ENCODE data around the gene APOA5.

APOA5 gene

DNA sequence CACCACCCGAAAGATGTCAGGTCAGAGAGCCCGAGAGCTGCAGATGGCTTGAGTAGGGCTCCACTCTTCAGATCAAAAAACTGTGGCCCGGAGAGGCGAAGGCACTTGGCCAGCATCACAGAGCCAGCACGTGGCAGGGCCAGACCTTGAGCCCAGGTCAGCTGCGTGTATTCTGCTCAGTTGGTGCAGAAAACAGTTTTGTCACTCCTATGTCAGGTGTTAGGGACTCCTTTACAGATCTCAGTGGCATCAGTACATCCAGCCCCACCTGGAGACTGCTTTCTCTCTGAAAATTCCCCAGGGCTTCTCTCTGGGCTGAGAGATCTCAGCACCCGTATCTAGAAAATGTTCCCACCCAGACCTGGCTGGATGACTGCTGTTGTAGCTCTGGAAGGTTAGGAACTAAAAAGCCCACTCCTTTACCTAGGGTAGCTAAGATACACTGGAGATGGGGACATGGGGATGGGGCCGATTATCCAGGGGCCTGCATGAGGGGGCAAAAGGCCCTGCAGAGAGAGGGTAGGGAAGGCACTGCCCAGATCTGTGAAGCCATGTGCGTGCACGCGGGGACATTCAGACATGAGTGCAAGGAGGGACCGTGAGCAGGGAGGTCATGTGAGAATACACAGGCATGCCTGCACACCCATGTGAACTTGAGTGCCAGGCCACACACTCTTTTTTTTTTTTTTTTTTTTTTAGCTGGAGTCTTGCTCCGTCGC is 42.3 kb upstream of the APOA5 start:
- no peaks in the 10 kb centered on the region for H3K9me3 ChIP-seq (ENCODE audit: low read length)
- H3K4me1 ChIP-seq (ENCODE audit: insufficient read depth, low read length), result peaks cover 6% of the 10 kb centered on the region
- no peaks in the 10 kb centered on the region for H3K27me3 ChIP-seq (ENCODE audit: control insufficient read depth in 1 of 2, insufficient read depth in 2 of 2, low read length in 2 of 2)
- H3K36me3 ChIP-seq (ENCODE audit: insufficient read depth, low read length), result no peaks in the 10 kb centered on the region
- H3K4me3 ChIP-seq (ENCODE audit: low read depth in 1 of 2, low read length in 2 of 2), result no peak overlapping the region
- H3K9ac ChIP-seq (ENCODE audit: low read length), result no peak overlapping the region
- no peak overlapping the region for H3K27ac ChIP-seq (ENCODE audit: low read depth, low read length)

GRCh38 chr11:116833491-116833815 is 41.8 kb upstream of the APOA5 start:
- no peaks in the 10 kb centered on the region for H3K9me3 ChIP-seq (ENCODE audit: low read length)
- H3K27ac ChIP-seq (ENCODE audit: low read depth, low read length), result no peak overlapping the region
- no peaks in the 10 kb centered on the region for H3K27me3 ChIP-seq (ENCODE audit: control insufficient read depth in 1 of 2, insufficient read depth in 2 of 2, low read length in 2 of 2)
- H3K36me3 ChIP-seq (ENCODE audit: insufficient read depth, low read length), result no peaks in the 10 kb centered on the region
- H3K4me1 ChIP-seq (ENCODE audit: insufficient read depth, low read length), result peaks cover 6% of the 10 kb centered on the region
- no peak overlapping the region for H3K4me3 ChIP-seq (ENCODE audit: low read depth in 1 of 2, low read length in 2 of 2)
- H3K9ac ChIP-seq (ENCODE audit: low read length), result no peak overlapping the region

DNA sequence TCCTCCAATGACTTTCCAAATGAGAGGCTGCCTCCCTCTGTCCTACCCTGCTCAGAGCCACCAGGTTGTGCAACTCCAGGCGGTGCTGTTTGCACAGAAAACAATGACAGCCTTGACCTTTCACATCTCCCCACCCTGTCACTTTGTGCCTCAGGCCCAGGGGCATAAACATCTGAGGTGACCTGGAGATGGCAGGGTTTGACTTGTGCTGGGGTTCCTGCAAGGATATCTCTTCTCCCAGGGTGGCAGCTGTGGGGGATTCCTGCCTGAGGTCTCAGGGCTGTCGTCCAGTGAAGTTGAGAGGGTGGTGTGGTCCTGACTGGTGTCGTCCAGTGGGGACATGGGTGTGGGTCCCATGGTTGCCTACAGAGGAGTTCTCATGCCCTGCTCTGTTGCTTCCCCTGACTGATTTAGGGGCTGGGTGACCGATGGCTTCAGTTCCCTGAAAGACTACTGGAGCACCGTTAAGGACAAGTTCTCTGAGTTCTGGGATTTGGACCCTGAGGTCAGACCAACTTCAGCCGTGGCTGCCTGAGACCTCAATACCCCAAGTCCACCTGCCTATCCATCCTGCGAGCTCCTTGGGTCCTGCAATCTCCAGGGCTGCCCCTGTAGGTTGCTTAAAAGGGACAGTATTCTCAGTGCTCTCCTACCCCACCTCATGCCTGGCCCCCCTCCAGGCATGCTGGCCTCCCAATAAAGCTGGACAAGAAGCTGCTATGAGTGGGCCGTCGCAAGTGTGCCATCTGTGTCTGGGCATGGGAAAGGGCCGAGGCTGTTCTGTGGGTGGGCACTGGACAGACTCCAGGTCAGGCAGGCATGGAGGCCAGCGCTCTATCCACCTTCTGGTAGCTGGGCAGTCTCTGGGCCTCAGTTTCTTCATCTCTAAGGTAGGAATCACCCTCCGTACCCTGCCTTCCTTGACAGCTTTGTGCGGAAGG is 40.9 kb upstream of the APOA5 start:
- Histone ChIP-seq H3K9ac (ENCODE audit: low read length) (no peak overlapping the region), H3K27me3 (ENCODE audit: control insufficient read depth in 1 of 2, insufficient read depth in 2 of 2, low read length in 2 of 2) (no peaks in the 10 kb centered on the region), H3K4me3 (ENCODE audit: low read depth in 1 of 2, low read length in 2 of 2) (no peak overlapping the region), H3K9me3 (ENCODE audit: low read length) (no peaks in the 10 kb centered on the region), H3K4me1 (ENCODE audit: insufficient read depth, low read length) (peaks cover 6% of the 10 kb centered on the region), H3K27ac (ENCODE audit: low read depth, low read length) (no peak overlapping the region), H3K36me3 (ENCODE audit: insufficient read depth, low read length) (no peaks in the 10 kb centered on the region)

DNA sequence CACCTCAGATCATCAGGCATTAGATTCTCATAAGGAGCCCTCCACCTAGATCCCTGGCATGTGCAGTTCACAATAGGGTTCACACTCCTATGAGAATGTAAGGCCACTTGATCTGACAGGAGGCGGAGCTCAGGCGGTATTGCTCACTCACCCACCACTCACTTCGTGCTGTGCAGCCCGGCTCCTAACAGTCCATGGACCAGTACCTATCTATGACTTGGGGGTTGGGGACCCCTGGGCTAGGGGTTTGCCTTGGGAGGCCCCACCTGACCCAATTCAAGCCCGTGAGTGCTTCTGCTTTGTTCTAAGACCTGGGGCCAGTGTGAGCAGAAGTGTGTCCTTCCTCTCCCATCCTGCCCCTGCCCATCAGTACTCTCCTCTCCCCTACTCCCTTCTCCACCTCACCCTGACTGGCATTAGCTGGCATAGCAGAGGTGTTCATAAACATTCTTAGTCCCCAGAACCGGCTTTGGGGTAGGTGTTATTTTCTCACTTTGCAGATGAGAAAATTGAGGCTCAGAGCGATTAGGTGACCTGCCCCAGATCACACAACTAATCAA is 40.2 kb upstream of the APOA5 start:
- Histone ChIP-seq H3K36me3 (ENCODE audit: insufficient read depth, low read length) (no peaks in the 10 kb centered on the region), H3K4me1 (ENCODE audit: insufficient read depth, low read length) (peaks cover 6% of the 10 kb centered on the region), H3K4me3 (ENCODE audit: low read depth in 1 of 2, low read length in 2 of 2) (no peak overlapping the region), H3K27ac (ENCODE audit: low read depth, low read length) (no peak overlapping the region), H3K9me3 (ENCODE audit: low read length) (no peaks in the 10 kb centered on the region), H3K9ac (ENCODE audit: low read length) (no peak overlapping the region), H3K27me3 (ENCODE audit: control insufficient read depth in 1 of 2, insufficient read depth in 2 of 2, low read length in 2 of 2) (no peaks in the 10 kb centered on the region)

- no peak overlapping the region for H3K4me3 ChIP-seq (ENCODE audit: low read depth in 1 of 2, low read length in 2 of 2)
- H3K27ac ChIP-seq (ENCODE audit: low read depth, low read length), result no peak overlapping the region
- no peak overlapping the region for H3K9ac ChIP-seq (ENCODE audit: low read length)
- H3K36me3 ChIP-seq (ENCODE audit: insufficient read depth, low read length), result no peaks in the 10 kb centered on the region
- no peaks in the 10 kb centered on the region for H3K27me3 ChIP-seq (ENCODE audit: control insufficient read depth in 1 of 2, insufficient read depth in 2 of 2, low read length in 2 of 2)
- H3K9me3 ChIP-seq (ENCODE audit: low read length), result no peaks in the 10 kb centered on the region
- peaks cover 4% of the 10 kb centered on the region for H3K4me1 ChIP-seq (ENCODE audit: insufficient read depth, low read length)
Measured at GRCh38 chr11:116830184-116830912, 38.7 kb upstream of the APOA5 start.

DNA sequence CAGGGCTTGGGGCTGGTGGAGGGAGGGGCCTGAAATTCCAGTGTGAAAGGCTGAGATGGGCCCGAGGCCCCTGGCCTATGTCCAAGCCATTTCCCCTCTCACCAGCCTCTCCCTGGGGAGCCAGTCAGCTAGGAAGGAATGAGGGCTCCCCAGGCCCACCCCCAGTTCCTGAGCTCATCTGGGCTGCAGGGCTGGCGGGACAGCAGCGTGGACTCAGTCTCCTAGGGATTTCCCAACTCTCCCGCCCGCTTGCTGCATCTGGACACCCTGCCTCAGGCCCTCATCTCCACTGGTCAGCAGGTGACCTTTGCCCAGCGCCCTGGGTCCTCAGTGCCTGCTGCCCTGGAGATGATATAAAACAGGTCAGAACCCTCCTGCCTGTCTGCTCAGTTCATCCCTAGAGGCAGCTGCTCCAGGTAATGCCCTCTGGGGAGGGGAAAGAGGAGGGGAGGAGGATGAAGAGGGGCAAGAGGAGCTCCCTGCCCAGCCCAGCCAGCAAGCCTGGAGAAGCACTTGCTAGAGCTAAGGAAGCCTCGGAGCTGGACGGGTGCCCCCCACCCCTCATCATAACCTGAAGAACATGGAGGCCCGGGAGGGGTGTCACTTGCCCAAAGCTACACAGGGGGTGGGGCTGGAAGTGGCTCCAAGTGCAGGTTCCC is 38.0 kb upstream of the APOA5 start, which contains the start of gene APOC3:
Gene APOC3, plus strand, starts transcription at position 383 of the 659 bp plus-strand sequence. CDS start 676 bp downstream, outside the sequence.
- Histone ChIP-seq H3K9me3 (ENCODE audit: low read length) (no peaks in the 10 kb centered on the region), H3K4me1 (ENCODE audit: insufficient read depth, low read length) (no peaks in the 10 kb centered on the region), H3K27me3 (ENCODE audit: control insufficient read depth in 1 of 2, insufficient read depth in 2 of 2, low read length in 2 of 2) (no peaks in the 10 kb centered on the region), H3K27ac (ENCODE audit: low read depth, low read length) (no peak within 1 kb of the TSS), H3K9ac (ENCODE audit: low read length) (no peak within 1 kb of the TSS), H3K36me3 (ENCODE audit: insufficient read depth, low read length) (no peaks in the 10 kb centered on the region), H3K4me3 (ENCODE audit: low read depth in 1 of 2, low read length in 2 of 2) (no peak within 1 kb of the TSS)

DNA sequence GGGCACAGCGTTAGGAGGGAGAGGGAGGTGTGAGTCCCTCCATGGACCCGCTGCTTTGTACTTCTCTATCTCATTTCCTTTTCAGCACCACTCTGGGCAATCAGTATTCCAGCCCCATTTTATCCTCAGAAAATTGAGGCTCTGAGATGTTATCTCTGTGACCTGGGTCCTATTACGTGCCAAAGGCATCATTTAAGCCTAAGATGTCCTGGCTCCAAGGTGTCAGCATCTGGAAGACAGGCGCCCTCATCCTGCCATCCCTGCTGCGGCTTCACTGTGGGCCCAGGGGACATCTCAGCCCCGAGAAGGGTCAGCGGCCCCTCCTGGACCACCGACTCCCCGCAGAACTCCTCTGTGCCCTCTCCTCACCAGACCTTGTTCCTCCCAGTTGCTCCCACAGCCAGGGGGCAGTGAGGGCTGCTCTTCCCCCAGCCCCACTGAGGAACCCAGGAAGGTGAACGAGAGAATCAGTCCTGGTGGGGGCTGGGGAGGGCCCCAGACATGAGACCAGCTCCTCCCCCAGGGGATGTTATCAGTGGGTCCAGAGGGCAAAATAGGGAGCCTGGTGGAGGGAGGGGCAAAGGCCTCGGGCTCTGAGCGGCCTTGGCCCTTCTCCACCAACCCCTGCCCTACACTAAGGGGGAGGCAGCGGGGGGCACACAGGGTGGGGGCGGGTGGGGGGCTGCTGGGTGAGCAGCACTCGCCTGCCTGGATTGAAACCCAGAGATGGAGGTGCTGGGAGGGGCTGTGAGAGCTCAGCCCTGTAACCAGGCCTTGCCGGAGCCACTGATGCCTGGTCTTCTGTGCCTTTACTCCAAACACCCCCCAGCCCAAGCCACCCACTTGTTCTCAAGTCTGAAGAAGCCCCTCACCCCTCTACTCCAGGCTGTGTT is 37.2 kb upstream of the APOA5 start:
- H3K27ac ChIP-seq (ENCODE audit: low read depth, low read length), result no peak overlapping the region
- H3K4me1 ChIP-seq (ENCODE audit: insufficient read depth, low read length), result no peaks in the 10 kb centered on the region
- no peaks in the 10 kb centered on the region for H3K27me3 ChIP-seq (ENCODE audit: control insufficient read depth in 1 of 2, insufficient read depth in 2 of 2, low read length in 2 of 2)
- H3K9ac ChIP-seq (ENCODE audit: low read length), result no peak overlapping the region
- no peaks in the 10 kb centered on the region for H3K9me3 ChIP-seq (ENCODE audit: low read length)
- H3K4me3 ChIP-seq (ENCODE audit: low read depth in 1 of 2, low read length in 2 of 2), result no peak overlapping the region
- H3K36me3 ChIP-seq (ENCODE audit: insufficient read depth, low read length), result no peaks in the 10 kb centered on the region

DNA sequence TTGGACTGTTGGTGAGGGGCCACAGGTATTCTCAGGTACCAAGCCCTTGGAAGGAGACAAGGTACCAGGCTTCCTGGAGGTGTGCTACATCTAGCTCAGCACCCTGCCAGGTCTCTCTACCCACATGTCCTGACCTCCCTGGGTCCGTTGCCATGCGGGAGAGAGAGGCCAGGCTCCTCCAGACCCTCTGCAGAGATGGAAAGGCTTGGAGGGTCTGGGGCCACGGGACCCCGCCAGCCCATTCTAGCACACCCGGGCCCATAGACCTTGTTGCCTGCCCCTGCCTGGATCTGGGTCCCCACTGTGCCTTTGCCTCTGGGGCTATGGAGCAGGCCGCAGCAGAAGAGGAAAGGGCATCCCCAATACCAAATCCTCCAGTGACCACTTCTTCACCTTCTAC is 35.8 kb upstream of the APOA5 start:
- H3K27ac ChIP-seq (ENCODE audit: low read depth, low read length), result no peak overlapping the region
- H3K27me3 ChIP-seq (ENCODE audit: control insufficient read depth in 1 of 2, insufficient read depth in 2 of 2, low read length in 2 of 2), result no peaks in the 10 kb centered on the region
- H3K4me1 ChIP-seq (ENCODE audit: insufficient read depth, low read length), result no peaks in the 10 kb centered on the region
- H3K9me3 ChIP-seq (ENCODE audit: low read length), result no peaks in the 10 kb centered on the region
- no peak overlapping the region for H3K9ac ChIP-seq (ENCODE audit: low read length)
- H3K36me3 ChIP-seq (ENCODE audit: insufficient read depth, low read length), result no peaks in the 10 kb centered on the region
- no peak overlapping the region for H3K4me3 ChIP-seq (ENCODE audit: low read depth in 1 of 2, low read length in 2 of 2)

DNA sequence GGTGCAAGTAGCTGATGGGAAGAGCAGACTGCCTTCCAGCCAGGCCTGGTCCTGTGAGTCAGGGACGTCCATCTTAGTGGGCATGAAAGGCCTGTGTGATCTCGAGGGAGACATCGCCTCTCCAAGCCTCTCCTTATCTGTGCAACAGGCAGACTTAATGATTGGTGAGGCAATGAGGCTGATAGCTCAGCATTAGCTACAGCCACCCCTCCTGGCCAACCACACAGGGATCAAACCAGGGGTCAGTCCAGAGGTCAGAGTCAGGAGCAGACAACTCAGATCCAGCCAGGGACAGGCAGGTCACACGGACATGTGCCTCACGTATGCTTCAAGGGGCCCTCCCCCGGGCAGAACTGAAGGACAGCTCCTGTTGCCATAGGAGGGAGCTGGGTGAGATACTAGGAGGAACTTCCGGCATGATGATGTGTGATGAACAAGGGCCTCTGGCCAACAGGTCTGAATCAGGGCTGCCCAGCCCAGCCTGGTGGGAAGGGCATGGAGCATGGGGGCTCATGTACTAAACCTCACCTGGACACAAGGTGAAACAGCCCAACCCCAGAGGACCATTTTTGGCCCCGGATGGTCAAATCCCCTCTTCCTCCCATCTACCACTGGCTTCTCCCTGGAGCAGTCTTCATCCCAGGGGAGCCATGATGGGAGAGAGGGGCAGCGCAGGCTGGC is 35.2 kb upstream of the APOA5 start:
- no peaks in the 10 kb centered on the region for H3K4me1 ChIP-seq (ENCODE audit: insufficient read depth, low read length)
- no peaks in the 10 kb centered on the region for H3K9me3 ChIP-seq (ENCODE audit: low read length)
- H3K4me3 ChIP-seq (ENCODE audit: low read depth in 1 of 2, low read length in 2 of 2), result no peak overlapping the region
- no peak overlapping the region for H3K27ac ChIP-seq (ENCODE audit: low read depth, low read length)
- H3K9ac ChIP-seq (ENCODE audit: low read length), result no peak overlapping the region
- no peaks in the 10 kb centered on the region for H3K36me3 ChIP-seq (ENCODE audit: insufficient read depth, low read length)
- H3K27me3 ChIP-seq (ENCODE audit: control insufficient read depth in 1 of 2, insufficient read depth in 2 of 2, low read length in 2 of 2), result no peaks in the 10 kb centered on the region
